Spleen (tissue), 7 donors: ENCODE results near the gene ANKRD29.

ENCODE experiments used
- POLR2A ChIP-seq, 3 donors: fragments of 450-650 bp; IDR thresholded peaks; one replicate each; pipeline ENCODE4 v1.5.1; 2017; ENCODE audit warnings: antibody characterized with exemption in 3 of 3, mild to moderate bottlenecking in 1 of 3
- TF ChIP-seq, protein P1 (sequence below), 11 experiments: fragments of 200-600 bp in 7 of 11; fragments of 450-650 bp in 4 of 11; sonication (generic) in 4 of 11; IDR thresholded peaks in 8 of 11; conservative IDR thresholded peaks in 3 of 11; 1 replicate in 7 of 11; 2 replicates in 4 of 11; pipeline versions ENCODE4 v1.4.0 to v1.8.0; 2016 to 2021; ENCODE audit warnings: antibody characterized with exemption in 11 of 11, inconsistent platforms in 4 of 11, mild to moderate bottlenecking in 1 of 11
- donor health status: DM: no; HTN: no; CAD: no; lungs with moderate emphysema.
- donor health status: DM: no; HTN: no; CAD: no.
- donor health status: DM: no; HTN: no; CAD: no.

DNA sequence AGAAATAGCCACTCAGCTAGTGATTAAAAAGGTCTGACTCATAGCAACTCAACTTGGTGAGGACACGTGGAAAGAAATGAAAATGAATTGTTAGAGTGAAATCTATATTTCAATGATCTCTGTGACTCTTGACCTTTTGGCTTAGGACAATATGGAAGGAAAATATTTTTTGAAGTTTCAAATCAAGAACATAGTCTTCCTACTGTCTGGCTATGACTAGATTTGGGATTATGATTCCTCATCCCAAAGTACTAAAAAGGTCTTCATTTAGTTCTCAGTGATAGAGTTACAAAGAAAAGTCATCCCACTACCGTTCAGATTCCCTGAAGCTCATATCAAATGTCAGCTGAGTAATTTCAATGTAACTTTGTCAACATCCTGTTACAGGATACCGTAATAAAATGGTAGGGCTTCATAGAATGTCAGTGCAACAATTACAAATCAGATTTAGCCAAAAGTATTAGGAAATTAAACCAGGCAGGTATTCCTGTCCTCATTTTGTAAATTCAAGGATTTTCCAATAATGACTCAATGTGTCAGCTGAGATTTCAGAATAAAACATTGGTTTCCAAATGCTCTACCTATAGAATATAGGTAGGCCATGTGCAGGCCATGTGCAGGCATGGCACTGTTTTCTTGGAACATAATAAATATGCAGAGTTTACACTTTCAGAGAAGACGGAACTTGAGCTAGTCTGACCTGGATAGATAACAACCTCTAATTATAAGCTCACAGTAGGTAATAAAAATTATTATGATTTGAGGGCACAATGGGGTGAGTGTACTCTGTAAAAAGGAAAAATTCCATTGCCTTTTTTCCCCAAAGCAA lies 36.0 kb downstream of the ANKRD29 start:
- TF ChIP-seq, protein P1, sequence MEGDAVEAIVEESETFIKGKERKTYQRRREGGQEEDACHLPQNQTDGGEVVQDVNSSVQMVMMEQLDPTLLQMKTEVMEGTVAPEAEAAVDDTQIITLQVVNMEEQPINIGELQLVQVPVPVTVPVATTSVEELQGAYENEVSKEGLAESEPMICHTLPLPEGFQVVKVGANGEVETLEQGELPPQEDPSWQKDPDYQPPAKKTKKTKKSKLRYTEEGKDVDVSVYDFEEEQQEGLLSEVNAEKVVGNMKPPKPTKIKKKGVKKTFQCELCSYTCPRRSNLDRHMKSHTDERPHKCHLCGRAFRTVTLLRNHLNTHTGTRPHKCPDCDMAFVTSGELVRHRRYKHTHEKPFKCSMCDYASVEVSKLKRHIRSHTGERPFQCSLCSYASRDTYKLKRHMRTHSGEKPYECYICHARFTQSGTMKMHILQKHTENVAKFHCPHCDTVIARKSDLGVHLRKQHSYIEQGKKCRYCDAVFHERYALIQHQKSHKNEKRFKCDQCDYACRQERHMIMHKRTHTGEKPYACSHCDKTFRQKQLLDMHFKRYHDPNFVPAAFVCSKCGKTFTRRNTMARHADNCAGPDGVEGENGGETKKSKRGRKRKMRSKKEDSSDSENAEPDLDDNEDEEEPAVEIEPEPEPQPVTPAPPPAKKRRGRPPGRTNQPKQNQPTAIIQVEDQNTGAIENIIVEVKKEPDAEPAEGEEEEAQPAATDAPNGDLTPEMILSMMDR (IDR thresholded peaks at IDR 0.05 in 8 of 11, conservative IDR thresholded peaks at IDR 0.05 in 3 of 11) = no peak
- no peak for TF ChIP-seq POLR2A (IDR thresholded peaks at IDR 0.05)
